ENCODE measurements around the gene SMG6. TPM values are rescaled to one million over a fixed set of nuclear protein-coding genes. Genes with fewer than 3 reads are reported as not detected.

The SMG6 gene
- polyA plus RNA-seq, 4 donors: 15.9 to 17.1 (median 16.4) TPM

DNA sequence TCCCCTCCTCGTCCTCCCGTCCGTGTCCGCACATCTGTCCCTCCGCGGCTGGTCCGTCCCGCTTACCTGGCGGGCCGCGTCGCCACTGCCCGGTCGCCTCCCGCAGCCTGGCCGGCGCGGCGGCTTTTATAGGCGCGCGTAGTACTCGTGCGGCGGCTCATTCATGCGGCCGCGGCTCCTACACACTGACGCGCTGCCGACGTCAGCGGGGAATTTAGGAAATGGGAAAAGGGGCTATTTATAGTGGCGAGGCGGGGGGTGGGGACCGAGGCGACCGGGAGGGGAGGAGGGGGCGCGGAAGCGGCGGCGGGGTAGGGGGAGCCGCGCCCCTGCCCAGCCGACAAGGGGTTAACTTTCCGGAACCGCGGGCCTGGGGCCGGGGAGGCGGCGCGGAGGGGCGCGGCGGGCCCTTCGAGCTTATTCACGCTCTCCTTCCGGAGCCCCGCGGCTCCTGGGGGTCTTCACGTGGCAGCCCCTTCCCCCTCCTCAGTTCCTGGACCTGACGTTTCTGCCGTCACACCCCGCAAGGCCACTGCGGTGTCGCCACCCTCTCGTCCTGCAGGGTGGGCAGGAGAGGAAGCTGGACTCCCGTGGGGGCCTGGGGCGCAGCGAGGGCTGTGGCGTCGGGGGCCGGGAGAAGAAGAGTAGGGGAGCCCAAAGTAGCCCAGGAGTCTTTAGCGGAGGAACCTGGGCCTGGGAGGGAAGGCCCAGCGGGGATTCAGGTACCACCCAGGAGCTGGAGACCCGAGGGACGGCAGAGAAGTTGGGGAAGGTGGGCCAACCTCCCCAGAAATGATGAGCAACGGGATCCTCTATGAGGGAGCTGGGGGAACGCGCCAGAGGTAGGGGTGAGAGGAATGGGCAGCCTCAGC is 252.3 kb downstream of the SMG6 start:
- H3K4me1 ChIP-seq (ENCODE audit: control insufficient read depth in 3 of 3, insufficient read depth in 2 of 3, low read depth in 1 of 3, low read length in 2 of 3): peaks cover 0 to 23% (median 15%) of the 10 kb centered on the region in 3 donors
- DNase-seq (peak in 1 of 2 donors; percentile 60), FAIRE-seq (no peak)
- peaks cover 0 to 63% (median 5%) of the 10 kb centered on the region in 3 donors for H3K27me3 ChIP-seq (ENCODE audit: control insufficient read depth in 3 of 3, insufficient read depth in 3 of 3, low read length in 3 of 3)
- no peak overlapping the region for H3K27ac ChIP-seq (ENCODE audit: low read depth in 1 of 3, low read length in 2 of 3)
- H3K4me3 ChIP-seq (ENCODE audit: low read depth in 1 of 3, low read length in 3 of 3): peak overlapping the region in 1 of 3 donors; percentile 56
- peaks cover 0 to 3% (median 0%) of the 10 kb centered on the region in 3 donors for H3K36me3 ChIP-seq (ENCODE audit: control insufficient read depth in 3 of 3, insufficient read depth in 2 of 3, low read depth in 1 of 3, low read length in 3 of 3)
- WGBS, 3 donors: 6 to 10% (median 7%) methylated on average over 70 to 79 of the region's 81 CpGs
- peaks cover 0 to 2% of the 10 kb centered on the region in 2 donors for H3K9me3 ChIP-seq (ENCODE audit: control insufficient read depth in 2 of 2, insufficient read depth in 1 of 2, low read depth in 1 of 2, low read length in 1 of 2)

DNA sequence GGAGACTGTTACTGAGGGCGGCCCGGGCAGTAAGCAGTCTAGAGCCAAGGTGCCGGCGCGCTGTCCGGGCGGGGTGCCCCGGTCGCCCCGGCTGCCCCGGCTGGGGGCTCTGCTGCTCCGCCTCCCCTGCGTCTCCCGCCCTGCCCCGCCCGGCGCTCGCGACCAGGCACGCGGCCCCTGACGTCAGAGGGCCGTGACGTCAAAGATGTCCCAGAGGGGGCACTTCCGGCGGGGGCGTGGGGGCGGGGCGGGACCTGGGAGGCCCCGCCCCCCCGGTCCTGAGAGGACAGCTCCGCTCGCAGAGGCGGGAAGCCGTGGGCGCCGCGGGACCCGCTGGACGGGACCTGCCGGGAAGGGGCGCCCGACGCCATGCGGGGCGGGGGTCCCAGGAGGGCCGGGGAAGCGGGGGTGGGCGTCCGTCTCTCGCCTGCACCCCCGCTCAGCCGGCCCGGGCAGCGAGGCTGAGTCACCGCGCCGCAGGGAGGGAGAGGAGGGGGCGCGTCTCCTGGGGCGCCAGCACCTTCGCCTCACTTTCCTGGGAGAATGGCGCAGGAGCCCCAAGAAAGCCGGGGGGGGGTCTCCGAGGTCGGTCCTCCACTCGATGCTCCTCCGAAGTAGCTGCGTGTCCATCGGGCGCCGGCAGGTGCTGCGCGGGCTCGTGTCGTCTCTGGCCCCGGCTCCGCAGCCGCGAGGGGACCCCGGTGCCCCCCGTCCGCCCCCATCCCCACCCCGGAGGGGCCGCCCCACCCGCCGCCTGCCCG is 253.1 kb downstream of the SMG6 start:
- H3K4me1 ChIP-seq (ENCODE audit: control insufficient read depth in 3 of 3, insufficient read depth in 2 of 3, low read depth in 1 of 3, low read length in 2 of 3): peaks cover 0 to 21% (median 15%) of the 10 kb centered on the region in 3 donors
- peaks cover 0 to 60% (median 5%) of the 10 kb centered on the region in 3 donors for H3K27me3 ChIP-seq (ENCODE audit: control insufficient read depth in 3 of 3, insufficient read depth in 3 of 3, low read length in 3 of 3)
- WGBS, 3 donors: 0 to 1% (median 1%) methylated on average over 17 to 88 of the region's 88 CpGs
- peaks cover 0 to under 1% (median 0%) of the 10 kb centered on the region in 3 donors for H3K36me3 ChIP-seq (ENCODE audit: control insufficient read depth in 3 of 3, insufficient read depth in 2 of 3, low read depth in 1 of 3, low read length in 3 of 3)
- peak; percentile 51 to 81 for DNase-seq
- FAIRE-seq: no peak
- H3K27ac ChIP-seq (ENCODE audit: low read depth in 1 of 3, low read length in 2 of 3): peak overlapping the region in 1 of 3 donors; percentile 39
- peaks cover 0 to 2% of the 10 kb centered on the region in 2 donors for H3K9me3 ChIP-seq (ENCODE audit: control insufficient read depth in 2 of 2, insufficient read depth in 1 of 2, low read depth in 1 of 2, low read length in 1 of 2)
- H3K4me3 ChIP-seq (ENCODE audit: low read depth in 1 of 3, low read length in 3 of 3): peak overlapping the region; percentile 28 to 56 (median 46)

DNA sequence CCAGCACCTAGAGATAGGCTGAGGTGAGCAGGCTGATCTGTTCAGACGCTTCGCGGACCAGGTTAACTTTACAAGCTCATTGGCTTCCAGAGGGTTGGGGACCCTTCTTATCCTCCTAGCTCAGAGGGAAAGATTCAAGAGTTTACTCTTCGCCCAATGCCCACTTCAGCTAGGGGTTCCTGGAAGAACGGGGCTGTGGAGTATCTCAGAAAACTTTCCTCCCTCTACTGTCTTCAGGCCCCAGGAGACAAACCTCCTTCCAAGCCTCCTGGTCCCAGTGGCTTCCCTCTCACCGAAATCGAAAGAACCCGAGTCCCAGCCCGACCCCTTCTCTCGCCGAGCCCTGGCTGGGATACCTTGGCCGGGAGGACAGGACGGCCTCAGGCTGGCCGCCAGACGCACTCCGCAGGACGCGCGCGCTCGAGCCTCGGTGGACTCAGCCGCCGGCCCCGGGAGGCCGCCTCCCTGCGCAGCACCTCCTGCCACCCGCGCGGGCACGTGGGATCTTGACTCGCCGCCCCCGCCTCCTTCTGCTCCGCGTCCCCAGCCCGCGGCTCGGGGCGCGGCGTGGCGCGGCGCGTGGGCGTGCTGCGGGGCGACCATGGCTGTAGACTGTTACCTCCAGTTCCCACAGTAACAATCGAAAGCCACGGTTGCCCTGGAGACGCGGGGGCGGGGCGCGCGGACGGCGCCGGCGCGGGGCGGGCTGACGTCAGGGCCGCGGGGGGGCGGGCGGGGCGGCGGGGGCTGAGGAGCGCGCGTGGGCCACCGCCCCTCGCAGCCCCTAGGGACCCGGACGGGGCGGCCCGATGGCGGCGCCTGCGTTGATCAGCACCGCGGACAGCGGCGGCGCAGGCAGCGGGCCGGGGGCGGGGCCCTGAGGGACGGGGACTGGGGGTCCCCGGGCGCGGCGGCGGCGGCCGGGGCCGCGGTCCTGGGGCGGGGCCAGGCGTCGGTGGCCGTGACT is 254.0 kb downstream of the SMG6 start:
- H3K27ac ChIP-seq (ENCODE audit: low read depth in 1 of 3, low read length in 2 of 3): peak overlapping the region in 1 of 3 donors; percentile 39
- no peak for FAIRE-seq

DNA sequence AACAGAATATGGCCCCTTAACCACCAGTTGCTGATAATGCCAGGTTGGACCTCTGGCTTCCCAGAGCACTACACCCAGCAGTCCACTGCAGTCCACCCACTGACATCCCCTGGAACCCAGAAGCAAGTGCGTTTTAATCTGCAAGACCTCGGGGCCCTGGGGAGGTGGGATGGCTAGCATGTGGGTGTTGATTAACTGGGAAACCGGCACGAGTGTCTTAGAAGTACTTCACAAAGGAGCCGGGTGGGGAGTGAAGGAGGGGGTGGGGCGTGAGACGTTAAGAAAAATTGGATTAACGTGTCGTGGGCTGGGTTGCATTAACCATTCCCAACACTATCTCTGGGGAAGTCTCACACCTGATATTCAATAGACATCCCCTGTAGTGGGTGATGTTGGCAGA is 254.8 kb downstream of the SMG6 start:
- peaks cover 0 to 15% (median 12%) of the 10 kb centered on the region in 3 donors for H3K4me1 ChIP-seq (ENCODE audit: control insufficient read depth in 3 of 3, insufficient read depth in 2 of 3, low read depth in 1 of 3, low read length in 2 of 3)
- H3K27ac ChIP-seq (ENCODE audit: low read depth in 1 of 3, low read length in 2 of 3): no peak overlapping the region
- peaks cover 0 to 11% (median 0%) of the 10 kb centered on the region in 3 donors for H3K36me3 ChIP-seq (ENCODE audit: control insufficient read depth in 3 of 3, insufficient read depth in 2 of 3, low read depth in 1 of 3, low read length in 3 of 3)
- WGBS, 3 donors: 7 to 19% (median 14%) methylated on average over 9 of the region's 9 CpGs
- FAIRE-seq (no peak), DNase-seq (peak in 1 of 2 donors; percentile 20)
- H3K9me3 ChIP-seq (ENCODE audit: control insufficient read depth in 2 of 2, insufficient read depth in 1 of 2, low read depth in 1 of 2, low read length in 1 of 2): peaks cover 0 to 2% of the 10 kb centered on the region in 2 donors
- H3K27me3 ChIP-seq (ENCODE audit: control insufficient read depth in 3 of 3, insufficient read depth in 3 of 3, low read length in 3 of 3): peaks cover 0 to 49% (median 4%) of the 10 kb centered on the region in 3 donors
- peak overlapping the region in 1 of 3 donors; percentile 43 for H3K4me3 ChIP-seq (ENCODE audit: low read depth in 1 of 3, low read length in 3 of 3)

More for the DNA sequence above, 254.0 kb downstream of the SMG6 start:
- Histone ChIP-seq H3K9me3 (ENCODE audit: control insufficient read depth in 2 of 2, insufficient read depth in 1 of 2, low read depth in 1 of 2, low read length in 1 of 2) (peaks cover 0 to 2% of the 10 kb centered on the region in 2 donors), H3K27me3 (ENCODE audit: control insufficient read depth in 3 of 3, insufficient read depth in 3 of 3, low read length in 3 of 3) (peaks cover 0 to 58% (median 5%) of the 10 kb centered on the region in 3 donors), H3K36me3 (ENCODE audit: control insufficient read depth in 3 of 3, insufficient read depth in 2 of 3, low read depth in 1 of 3, low read length in 3 of 3) (peaks cover 0 to 3% (median 0%) of the 10 kb centered on the region in 3 donors), H3K4me1 (ENCODE audit: control insufficient read depth in 3 of 3, insufficient read depth in 2 of 3, low read depth in 1 of 3, low read length in 2 of 3) (peaks cover 0 to 20% (median 15%) of the 10 kb centered on the region in 3 donors), H3K4me3 (ENCODE audit: low read depth in 1 of 3, low read length in 3 of 3) (peak overlapping the region; percentile 43 to 56 (median 46))
- peak; percentile 64 to 90 for DNase-seq
- 2 to 5% (median 2%) methylated on average over 46 to 104 of the region's 104 CpGs for WGBS, 3 donors

DNA sequence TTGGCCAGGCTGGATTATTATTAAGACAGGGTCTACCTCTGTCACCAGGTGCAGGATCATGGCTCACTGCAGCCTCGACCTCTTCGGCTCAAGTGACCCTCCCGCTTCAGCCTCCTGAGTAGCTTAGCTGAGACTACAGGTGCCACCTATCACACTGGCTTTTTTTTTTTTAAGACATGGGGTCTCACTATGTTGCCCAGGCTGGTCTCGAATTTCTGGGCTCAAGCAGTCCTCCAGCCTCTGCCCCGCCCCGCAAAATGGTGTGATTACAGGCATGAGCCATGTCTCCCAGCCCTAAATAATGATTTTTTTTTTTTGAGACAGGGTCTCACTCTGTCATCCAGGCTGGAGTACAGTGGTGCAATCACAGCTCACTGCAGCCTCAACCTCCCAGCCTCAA is 256.0 kb downstream of the SMG6 start:
- Histone ChIP-seq H3K9me3 (ENCODE audit: control insufficient read depth in 2 of 2, insufficient read depth in 1 of 2, low read depth in 1 of 2, low read length in 1 of 2) (no peaks in the 10 kb centered on the region), H3K27me3 (ENCODE audit: control insufficient read depth in 3 of 3, insufficient read depth in 3 of 3, low read length in 3 of 3) (peaks cover 0 to 40% (median 3%) of the 10 kb centered on the region in 3 donors), H3K4me3 (ENCODE audit: low read depth in 1 of 3, low read length in 3 of 3) (no peak overlapping the region), H3K4me1 (ENCODE audit: control insufficient read depth in 3 of 3, insufficient read depth in 2 of 3, low read depth in 1 of 3, low read length in 2 of 3) (peaks cover 1 to 14% (median 12%) of the 10 kb centered on the region in 3 donors), H3K27ac (ENCODE audit: low read depth in 1 of 3, low read length in 2 of 3) (no peak overlapping the region), H3K36me3 (ENCODE audit: control insufficient read depth in 3 of 3, insufficient read depth in 2 of 3, low read depth in 1 of 3, low read length in 3 of 3) (peaks cover 0 to 23% (median 0%) of the 10 kb centered on the region in 3 donors)
- no peak for DNase-seq
- FAIRE-seq: no peak
- WGBS, 3 donors: 80 to 91% (median 88%) methylated on average over 6 of the region's 6 CpGs

DNA sequence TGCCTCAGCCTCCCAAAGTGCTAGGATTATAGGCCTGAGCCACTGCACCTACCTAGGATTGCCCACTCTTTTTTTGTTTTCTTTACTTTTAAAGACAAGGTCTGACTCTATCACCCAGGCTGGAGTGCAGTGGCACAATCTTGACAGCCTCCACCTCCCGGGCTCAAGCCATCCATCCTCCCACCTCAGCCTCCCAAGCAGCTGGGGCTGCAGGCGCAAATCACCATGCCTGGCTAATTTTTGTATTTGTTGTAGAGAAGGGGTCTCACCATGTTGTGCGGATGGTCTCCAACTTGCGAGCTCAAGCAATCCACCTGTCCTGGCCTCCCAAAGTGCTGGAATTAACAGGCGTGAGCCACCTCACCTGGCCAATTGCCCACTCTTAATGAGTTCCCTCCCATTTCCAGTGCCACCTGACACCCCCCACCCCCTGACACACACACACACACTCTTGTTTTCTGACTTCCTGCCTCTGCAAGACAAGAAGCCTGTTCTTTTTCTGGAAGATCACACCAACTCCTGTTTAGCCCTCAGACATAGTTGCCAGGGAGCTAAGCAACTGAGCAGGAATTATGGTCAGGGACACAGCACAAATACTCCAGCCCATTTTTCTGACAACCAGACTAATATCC is 259.2 kb downstream of the SMG6 start:
- H3K27me3 ChIP-seq (ENCODE audit: control insufficient read depth in 3 of 3, insufficient read depth in 3 of 3, low read length in 3 of 3): peaks cover 0 to 21% (median 0%) of the 10 kb centered on the region in 3 donors
- no peak for FAIRE-seq
- peaks cover 5 to 23% (median 7%) of the 10 kb centered on the region in 3 donors for H3K4me1 ChIP-seq (ENCODE audit: control insufficient read depth in 3 of 3, insufficient read depth in 2 of 3, low read depth in 1 of 3, low read length in 2 of 3)
- 90 to 97% (median 96%) methylated on average over 5 of the region's 5 CpGs for WGBS, 3 donors
- H3K27ac ChIP-seq (ENCODE audit: low read depth in 1 of 3, low read length in 2 of 3): no peak overlapping the region
- H3K9me3 ChIP-seq (ENCODE audit: control insufficient read depth in 2 of 2, insufficient read depth in 1 of 2, low read depth in 1 of 2, low read length in 1 of 2): no peaks in the 10 kb centered on the region
- no peak for DNase-seq
- H3K36me3 ChIP-seq (ENCODE audit: control insufficient read depth in 3 of 3, insufficient read depth in 2 of 3, low read depth in 1 of 3, low read length in 3 of 3): peaks cover 0 to 43% (median 0%) of the 10 kb centered on the region in 3 donors
- H3K4me3 ChIP-seq (ENCODE audit: low read depth in 1 of 3, low read length in 3 of 3): no peak overlapping the region

DNA sequence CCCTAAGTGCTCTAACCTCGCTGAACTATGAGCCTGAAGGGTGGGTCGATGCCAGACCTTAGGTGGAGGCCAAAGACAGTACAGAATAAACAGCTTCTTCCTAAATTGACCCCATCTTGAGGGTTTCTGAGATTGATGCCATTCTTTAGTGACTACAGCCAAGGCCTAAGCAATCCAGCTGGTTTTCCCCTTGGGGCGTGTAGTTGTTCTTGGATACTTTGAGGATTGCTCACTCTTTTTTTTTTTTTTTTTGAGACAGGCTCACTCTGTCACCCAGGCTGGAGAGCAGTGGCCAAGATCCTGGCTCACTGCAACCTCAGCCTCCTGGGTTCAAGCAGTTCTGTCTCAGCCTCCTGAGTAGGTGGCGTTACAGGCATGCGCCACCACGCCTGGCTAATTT is 259.8 kb downstream of the SMG6 start:
- peaks cover 2 to 17% (median 5%) of the 10 kb centered on the region in 3 donors for H3K4me1 ChIP-seq (ENCODE audit: control insufficient read depth in 3 of 3, insufficient read depth in 2 of 3, low read depth in 1 of 3, low read length in 2 of 3)
- FAIRE-seq: no peak
- no peak overlapping the region for H3K27ac ChIP-seq (ENCODE audit: low read depth in 1 of 3, low read length in 2 of 3)
- peaks cover 0 to 16% (median 0%) of the 10 kb centered on the region in 3 donors for H3K27me3 ChIP-seq (ENCODE audit: control insufficient read depth in 3 of 3, insufficient read depth in 3 of 3, low read length in 3 of 3)
- WGBS, 3 donors: 87 to 91% (median 89%) methylated on average over 6 of the region's 6 CpGs
- H3K36me3 ChIP-seq (ENCODE audit: control insufficient read depth in 3 of 3, insufficient read depth in 2 of 3, low read depth in 1 of 3, low read length in 3 of 3): peaks cover 0 to 44% (median 0%) of the 10 kb centered on the region in 3 donors
- H3K9me3 ChIP-seq (ENCODE audit: control insufficient read depth in 2 of 2, insufficient read depth in 1 of 2, low read depth in 1 of 2, low read length in 1 of 2): no peaks in the 10 kb centered on the region
- no peak overlapping the region for H3K4me3 ChIP-seq (ENCODE audit: low read depth in 1 of 3, low read length in 3 of 3)
- no peak for DNase-seq
